ENCODE results near the gene ACAP3. TPM values are rescaled to one million over a fixed set of nuclear protein-coding genes. Genes with fewer than 3 reads are reported as not detected.

The ACAP3 gene
- total and polyA plus RNA-seq, 4 donors = 2.7 to 24.8 (median 15.0) TPM

DNA sequence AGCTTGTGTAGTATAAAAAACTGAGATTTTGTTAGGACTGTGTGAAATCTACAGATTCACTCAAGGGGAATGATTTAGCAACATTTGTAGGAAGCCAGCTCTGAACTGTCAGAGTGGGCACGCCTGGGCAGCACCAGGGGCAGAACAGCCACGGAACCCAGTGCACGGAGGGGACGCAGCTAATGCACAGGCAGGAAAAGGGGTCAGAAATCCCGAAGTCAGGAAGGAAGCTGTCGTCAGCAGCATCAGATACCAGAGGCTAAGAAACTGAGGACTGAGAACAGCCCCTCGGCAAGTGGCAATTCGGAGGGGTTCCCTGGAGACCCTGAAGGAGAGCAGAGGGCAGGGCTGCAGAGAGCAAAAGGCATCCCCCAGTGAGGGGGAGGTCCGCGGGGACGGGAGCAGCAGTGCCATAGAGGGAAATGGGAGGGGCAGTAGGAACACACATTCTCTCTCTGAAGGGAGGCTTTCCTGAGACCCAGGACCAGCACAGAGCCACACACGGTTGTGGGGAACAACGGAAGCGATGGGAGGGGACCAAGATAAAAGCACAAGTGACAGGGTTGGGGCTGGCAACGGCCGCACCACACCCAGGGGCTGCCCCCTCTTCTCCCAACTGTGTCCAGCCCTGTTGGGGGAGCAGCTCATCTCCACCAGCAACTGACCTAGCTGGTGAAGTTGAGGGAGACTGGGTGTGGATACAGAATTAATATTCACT lies 46.7 kb downstream of the ACAP3 start:
- Histone ChIP-seq H3K4me1 (ENCODE audit: control insufficient read depth in 4 of 4, insufficient read depth in 4 of 4, low read length in 3 of 4) (no peaks in the 10 kb centered on the region), H3K27me3 (ENCODE audit: control insufficient read depth in 4 of 4, insufficient read depth in 4 of 4, low read length in 3 of 4) (no peaks in the 10 kb centered on the region), H3K9me3 (ENCODE audit: control insufficient read depth in 4 of 4, low read length in 3 of 4) (no peaks in the 10 kb centered on the region), H3K27ac (ENCODE audit: low read depth in 1 of 2, low read length in 2 of 2) (no peak overlapping the region), H3K36me3 (ENCODE audit: control insufficient read depth in 4 of 4, insufficient read depth in 3 of 4, low read depth in 1 of 4, low read length in 3 of 4) (peaks cover 7 to 48% (median 29%) of the 10 kb centered on the region in 4 donors), H3K4me3 (ENCODE audit: low read depth in 1 of 3, low read length in 3 of 3) (no peak overlapping the region), H3K9ac (ENCODE audit: low read depth in 1 of 2, low read length in 2 of 2) (no peak overlapping the region)
- TF ChIP-seq HNF4A (conservative IDR thresholded peaks at IDR 0.05) (no peak), NR2F2 (IDR thresholded peaks at IDR 0.05) (peak; percentile 88), JUND (IDR thresholded peaks at IDR 0.05) (no peak), SP1 (IDR thresholded peaks at IDR 0.05) (peak; percentile 32)
- TF ChIP-seq, protein P1, sequence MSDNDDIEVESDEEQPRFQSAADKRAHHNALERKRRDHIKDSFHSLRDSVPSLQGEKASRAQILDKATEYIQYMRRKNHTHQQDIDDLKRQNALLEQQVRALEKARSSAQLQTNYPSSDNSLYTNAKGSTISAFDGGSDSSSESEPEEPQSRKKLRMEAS (IDR thresholded peaks at IDR 0.05) = no peak
- WGBS = 83% methylated on average over 16 of the region's 16 CpGs
- DNase-seq (ENCODE audit: low spot score) = no peak

DNA sequence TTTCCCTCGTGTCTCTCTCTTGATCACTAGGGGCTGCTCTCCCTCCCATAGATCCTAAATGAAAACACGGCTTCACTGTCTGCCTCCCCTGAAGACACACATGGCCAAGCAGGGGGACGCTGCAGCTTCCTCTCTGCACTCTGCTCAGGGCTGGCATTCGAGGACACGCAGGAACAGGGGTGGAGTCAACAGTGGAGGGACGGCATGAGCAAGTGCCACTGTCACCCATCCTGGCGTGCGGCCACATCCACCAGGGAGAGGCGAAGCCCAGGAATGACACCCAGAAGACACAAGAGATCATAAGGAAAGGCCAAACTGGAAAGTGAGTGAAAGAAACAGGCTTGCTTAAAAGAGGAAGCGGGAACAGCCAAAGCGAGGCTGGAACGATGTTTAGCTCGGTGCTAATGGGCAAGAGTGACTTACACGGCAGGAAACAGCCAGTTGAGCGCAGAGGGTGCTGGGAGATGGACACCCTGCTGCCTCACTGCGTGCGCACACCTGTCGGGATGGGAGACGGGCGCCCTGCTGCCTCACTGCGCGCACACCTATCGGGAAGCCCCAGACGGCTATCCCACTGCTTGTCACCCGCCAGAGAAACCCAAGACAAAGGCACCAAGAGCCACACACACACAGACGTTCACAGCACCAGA lies 47.7 kb downstream of the ACAP3 start:
- Histone ChIP-seq H3K9ac (ENCODE audit: low read depth in 1 of 2, low read length in 2 of 2) (no peak overlapping the region), H3K4me3 (ENCODE audit: low read depth in 1 of 3, low read length in 3 of 3) (no peak overlapping the region), H3K9me3 (ENCODE audit: control insufficient read depth in 4 of 4, low read length in 3 of 4) (no peaks in the 10 kb centered on the region), H3K36me3 (ENCODE audit: control insufficient read depth in 4 of 4, insufficient read depth in 3 of 4, low read depth in 1 of 4, low read length in 3 of 4) (peaks cover 9 to 54% (median 31%) of the 10 kb centered on the region in 4 donors), H3K4me1 (ENCODE audit: control insufficient read depth in 4 of 4, insufficient read depth in 4 of 4, low read length in 3 of 4) (no peaks in the 10 kb centered on the region), H3K27ac (ENCODE audit: low read depth in 1 of 2, low read length in 2 of 2) (no peak overlapping the region), H3K27me3 (ENCODE audit: control insufficient read depth in 4 of 4, insufficient read depth in 4 of 4, low read length in 3 of 4) (no peaks in the 10 kb centered on the region)
- TF ChIP-seq NR2F2 (IDR thresholded peaks at IDR 0.05) (no peak), TAF1 (conservative IDR thresholded peaks at IDR 0.05) (no peak), RAD21 (IDR thresholded peaks at IDR 0.05) (no peak), HNF4A (conservative IDR thresholded peaks at IDR 0.05) (no peak), FOXA1 (IDR thresholded peaks at IDR 0.05) (no peak), RXRA (IDR thresholded peaks at IDR 0.05) (no peak), FOXA2 (IDR thresholded peaks at IDR 0.05) (no peak), GABPA (IDR thresholded peaks at IDR 0.05 in 1 of 2, conservative IDR thresholded peaks at IDR 0.05 in 1 of 2) (no peak), YY1 (IDR thresholded peaks at IDR 0.05) (no peak), HNF4G (IDR thresholded peaks at IDR 0.05) (no peak), JUND (IDR thresholded peaks at IDR 0.05) (no peak), EGR1 (IDR thresholded peaks at IDR 0.05; ENCODE audit: low read depth in 2 of 2) (no peak), SP1 (IDR thresholded peaks at IDR 0.05) (no peak)
- TF ChIP-seq, protein P2, sequence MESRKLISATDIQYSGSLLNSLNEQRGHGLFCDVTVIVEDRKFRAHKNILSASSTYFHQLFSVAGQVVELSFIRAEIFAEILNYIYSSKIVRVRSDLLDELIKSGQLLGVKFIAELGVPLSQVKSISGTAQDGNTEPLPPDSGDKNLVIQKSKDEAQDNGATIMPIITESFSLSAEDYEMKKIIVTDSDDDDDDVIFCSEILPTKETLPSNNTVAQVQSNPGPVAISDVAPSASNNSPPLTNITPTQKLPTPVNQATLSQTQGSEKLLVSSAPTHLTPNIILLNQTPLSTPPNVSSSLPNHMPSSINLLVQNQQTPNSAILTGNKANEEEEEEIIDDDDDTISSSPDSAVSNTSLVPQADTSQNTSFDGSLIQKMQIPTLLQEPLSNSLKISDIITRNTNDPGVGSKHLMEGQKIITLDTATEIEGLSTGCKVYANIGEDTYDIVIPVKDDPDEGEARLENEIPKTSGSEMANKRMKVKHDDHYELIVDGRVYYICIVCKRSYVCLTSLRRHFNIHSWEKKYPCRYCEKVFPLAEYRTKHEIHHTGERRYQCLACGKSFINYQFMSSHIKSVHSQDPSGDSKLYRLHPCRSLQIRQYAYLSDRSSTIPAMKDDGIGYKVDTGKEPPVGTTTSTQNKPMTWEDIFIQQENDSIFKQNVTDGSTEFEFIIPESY (IDR thresholded peaks at IDR 0.05) = no peak
- TF ChIP-seq, protein P3, sequence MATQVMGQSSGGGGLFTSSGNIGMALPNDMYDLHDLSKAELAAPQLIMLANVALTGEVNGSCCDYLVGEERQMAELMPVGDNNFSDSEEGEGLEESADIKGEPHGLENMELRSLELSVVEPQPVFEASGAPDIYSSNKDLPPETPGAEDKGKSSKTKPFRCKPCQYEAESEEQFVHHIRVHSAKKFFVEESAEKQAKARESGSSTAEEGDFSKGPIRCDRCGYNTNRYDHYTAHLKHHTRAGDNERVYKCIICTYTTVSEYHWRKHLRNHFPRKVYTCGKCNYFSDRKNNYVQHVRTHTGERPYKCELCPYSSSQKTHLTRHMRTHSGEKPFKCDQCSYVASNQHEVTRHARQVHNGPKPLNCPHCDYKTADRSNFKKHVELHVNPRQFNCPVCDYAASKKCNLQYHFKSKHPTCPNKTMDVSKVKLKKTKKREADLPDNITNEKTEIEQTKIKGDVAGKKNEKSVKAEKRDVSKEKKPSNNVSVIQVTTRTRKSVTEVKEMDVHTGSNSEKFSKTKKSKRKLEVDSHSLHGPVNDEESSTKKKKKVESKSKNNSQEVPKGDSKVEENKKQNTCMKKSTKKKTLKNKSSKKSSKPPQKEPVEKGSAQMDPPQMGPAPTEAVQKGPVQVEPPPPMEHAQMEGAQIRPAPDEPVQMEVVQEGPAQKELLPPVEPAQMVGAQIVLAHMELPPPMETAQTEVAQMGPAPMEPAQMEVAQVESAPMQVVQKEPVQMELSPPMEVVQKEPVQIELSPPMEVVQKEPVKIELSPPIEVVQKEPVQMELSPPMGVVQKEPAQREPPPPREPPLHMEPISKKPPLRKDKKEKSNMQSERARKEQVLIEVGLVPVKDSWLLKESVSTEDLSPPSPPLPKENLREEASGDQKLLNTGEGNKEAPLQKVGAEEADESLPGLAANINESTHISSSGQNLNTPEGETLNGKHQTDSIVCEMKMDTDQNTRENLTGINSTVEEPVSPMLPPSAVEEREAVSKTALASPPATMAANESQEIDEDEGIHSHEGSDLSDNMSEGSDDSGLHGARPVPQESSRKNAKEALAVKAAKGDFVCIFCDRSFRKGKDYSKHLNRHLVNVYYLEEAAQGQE (IDR thresholded peaks at IDR 0.05) = no peak
- TF ChIP-seq, protein P4, sequence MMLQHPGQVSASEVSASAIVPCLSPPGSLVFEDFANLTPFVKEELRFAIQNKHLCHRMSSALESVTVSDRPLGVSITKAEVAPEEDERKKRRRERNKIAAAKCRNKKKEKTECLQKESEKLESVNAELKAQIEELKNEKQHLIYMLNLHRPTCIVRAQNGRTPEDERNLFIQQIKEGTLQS (IDR thresholded peaks at IDR 0.05) = no peak
- TF ChIP-seq, protein P1 (IDR thresholded peaks at IDR 0.05) = no peak
- TF ChIP-seq, protein P5, sequence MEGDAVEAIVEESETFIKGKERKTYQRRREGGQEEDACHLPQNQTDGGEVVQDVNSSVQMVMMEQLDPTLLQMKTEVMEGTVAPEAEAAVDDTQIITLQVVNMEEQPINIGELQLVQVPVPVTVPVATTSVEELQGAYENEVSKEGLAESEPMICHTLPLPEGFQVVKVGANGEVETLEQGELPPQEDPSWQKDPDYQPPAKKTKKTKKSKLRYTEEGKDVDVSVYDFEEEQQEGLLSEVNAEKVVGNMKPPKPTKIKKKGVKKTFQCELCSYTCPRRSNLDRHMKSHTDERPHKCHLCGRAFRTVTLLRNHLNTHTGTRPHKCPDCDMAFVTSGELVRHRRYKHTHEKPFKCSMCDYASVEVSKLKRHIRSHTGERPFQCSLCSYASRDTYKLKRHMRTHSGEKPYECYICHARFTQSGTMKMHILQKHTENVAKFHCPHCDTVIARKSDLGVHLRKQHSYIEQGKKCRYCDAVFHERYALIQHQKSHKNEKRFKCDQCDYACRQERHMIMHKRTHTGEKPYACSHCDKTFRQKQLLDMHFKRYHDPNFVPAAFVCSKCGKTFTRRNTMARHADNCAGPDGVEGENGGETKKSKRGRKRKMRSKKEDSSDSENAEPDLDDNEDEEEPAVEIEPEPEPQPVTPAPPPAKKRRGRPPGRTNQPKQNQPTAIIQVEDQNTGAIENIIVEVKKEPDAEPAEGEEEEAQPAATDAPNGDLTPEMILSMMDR (IDR thresholded peaks at IDR 0.05; ENCODE audit: low read depth, low read length, missing input control) = no peak
- no peak for DNase-seq (ENCODE audit: low spot score)
- 84% methylated on average over 26 of the region's 26 CpGs for WGBS

Data from liver (tissue), 9 donors.